Activated CD4-positive, alpha-beta T cell treated with anti-CD3 and anti-CD28 coated beads for 1 hour (primary cell): ENCODE measurements around the gene DOCK9.

Source experiments
- DNase-seq: peaks from one replicate; pipeline ENCODE4 v3.0.0-alpha.2; 2020

The DOCK9 gene

DNA sequence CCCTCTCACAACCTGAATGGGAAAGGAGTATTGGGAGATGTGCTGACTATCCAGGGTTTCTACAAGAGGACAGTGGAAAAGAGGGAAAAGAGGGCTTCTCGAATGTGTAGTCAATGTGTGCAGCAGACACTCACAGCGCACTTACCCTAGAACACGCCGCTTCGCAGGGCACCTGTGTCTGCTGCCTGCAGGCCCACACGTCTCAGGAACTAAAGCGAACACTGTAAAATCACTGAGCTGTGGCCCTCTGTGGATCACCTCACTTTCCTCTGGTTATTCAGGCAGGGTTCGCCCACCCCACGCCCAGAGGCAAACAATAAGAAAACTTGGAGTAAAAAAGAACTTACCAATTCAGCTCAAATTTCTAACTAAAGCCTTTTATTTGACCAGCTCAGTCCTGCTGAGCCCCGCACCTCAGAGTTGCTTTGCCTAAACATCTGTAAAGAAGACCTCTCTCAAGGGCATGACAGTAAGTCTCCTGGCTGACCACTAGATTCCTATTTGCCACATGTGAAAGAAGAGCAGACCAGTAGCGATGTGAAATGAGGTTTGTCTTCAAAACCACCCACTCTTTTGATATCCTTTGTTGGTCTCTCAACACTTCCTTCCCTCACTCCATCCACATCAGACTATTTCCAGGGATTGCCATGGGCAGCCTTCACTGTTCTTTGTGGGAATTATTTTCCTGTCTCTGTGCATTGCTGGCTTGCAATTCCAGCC, 19.3 kb upstream of the DOCK9 start:
- DNase-seq: no peak

DNA sequence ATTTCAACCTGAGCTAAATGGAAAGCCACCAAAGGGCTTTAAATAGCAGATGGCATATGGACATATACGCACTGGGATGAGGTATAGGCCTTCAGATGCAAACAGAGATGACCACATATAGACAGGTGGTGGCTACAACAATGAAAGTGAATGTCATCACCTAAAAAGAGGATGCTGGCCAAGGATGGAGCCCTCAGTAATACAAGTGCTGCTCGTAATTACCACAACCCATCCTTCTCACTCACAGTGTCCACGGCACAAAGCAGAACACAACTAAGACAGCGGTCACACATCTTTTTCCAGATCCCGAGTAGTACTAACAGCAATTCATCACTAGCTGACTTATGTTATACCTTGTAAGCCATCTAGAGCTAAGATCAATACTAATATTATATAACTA, 18.2 kb upstream of the DOCK9 start:
- DNase-seq: no peak

DNA sequence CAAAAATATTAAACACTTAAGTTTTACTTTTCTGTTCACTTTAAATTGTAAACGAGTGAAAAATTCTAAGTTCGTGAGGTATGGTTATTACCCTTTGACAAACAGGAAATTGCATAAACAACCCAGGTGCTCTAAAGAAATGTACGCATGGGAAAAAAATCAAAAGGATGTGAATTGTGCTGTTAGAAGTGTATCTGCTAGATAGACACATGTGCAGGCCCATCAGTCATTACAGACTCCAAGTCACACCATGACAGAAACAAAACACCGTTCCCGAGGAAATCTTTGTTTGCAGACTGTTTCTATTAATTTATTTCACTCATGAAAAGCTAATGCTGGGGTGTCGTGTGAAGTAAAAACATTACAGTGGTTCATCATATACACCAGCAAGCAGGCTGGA, 17.0 kb upstream of the DOCK9 start:
- no peak for DNase-seq

DNA sequence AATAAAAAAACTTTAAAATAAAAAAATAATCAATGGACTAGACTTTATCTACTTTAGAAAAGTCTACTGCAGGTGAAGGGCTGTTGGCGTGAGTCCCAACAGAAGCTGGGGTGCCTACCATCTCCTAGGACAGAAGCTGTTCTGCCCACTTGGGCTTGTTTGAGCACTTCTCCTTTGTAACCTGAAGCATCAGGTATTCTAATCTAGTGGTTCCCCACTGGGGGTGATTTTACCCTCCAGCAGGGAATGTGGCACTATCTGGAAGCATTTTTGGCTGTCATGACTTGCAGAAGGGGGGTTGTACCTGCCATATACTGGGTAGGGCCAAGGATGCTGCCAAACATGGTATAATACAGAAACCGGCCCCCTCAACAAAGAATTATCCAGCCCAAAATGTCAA, 16.2 kb upstream of the DOCK9 start:
- no peak for DNase-seq

DNA sequence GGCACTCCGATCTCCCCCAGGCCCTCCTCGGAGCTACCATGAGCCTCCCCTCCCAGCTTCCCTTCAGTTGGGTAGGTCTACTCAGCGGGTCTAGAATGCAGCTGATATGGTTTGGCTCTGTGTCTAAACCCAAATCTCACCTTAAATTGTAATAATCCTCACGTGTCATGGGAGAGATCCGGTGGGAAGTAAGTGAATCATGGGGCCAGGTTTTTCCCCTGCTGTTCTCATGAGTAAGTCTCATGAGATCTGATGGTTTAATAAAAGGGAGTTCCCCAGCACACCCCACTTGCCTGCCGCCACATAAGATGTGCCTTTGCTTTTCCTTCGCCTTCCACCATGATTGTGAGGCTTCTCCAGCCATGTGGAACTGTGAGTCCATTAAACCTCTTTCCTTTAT, 14.5 kb upstream of the DOCK9 start:
- DNase-seq: no peak

DNA sequence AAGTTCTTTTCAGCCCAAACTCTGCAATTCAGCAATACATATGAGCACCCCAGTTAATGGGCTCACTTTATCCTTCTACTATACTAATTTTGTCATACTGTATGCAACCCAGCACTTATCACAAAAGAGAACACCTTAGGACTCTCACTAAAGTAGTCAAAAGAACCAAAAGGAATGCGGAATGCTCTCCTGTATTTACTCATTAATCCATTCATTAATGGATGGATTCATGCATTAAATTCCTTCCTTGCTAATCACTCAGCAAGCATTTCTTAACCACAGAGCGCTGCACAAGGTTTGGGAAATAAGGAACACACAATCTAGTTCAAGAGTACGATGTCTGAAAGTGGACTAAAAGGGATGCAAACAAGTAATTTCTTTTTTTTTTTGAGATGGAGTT, 12.8 kb upstream of the DOCK9 start:
- DNase-seq: no peak

DNA sequence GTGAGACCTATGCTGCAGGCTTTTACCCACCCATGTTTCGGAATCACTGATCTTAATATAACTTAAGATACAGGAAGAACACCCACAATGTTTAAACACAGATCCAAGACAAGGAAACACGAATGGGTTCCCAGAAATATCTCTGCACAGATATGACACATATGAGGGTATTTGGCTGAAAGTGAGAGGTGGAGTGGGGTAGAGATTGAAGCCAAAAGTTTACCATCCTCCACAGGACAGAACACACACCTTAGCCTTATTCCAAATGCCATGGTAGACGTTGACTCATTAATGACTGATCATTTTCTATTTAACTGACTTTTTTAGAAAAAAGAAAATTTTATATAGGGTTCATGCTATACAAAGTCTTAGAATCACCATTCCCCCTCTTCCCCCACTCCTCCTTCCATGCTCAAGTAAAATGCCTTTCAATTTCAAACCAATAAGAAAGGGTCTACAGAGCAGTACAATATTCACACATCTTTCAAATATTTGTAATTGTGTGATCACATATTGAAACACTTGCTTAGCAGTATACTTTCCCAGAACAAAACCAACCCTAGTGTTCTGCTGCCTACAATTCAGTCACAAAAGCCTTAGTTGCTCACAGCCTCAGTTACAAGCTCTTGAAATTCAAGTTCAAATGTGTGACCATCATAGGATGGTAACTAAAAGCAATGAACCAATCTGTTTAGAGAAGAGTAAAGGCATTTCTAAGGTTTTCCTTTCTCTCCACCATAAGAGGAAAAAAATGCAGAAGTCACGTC, 11.8 kb upstream of the DOCK9 start:
- DNase-seq: no peak

DNA sequence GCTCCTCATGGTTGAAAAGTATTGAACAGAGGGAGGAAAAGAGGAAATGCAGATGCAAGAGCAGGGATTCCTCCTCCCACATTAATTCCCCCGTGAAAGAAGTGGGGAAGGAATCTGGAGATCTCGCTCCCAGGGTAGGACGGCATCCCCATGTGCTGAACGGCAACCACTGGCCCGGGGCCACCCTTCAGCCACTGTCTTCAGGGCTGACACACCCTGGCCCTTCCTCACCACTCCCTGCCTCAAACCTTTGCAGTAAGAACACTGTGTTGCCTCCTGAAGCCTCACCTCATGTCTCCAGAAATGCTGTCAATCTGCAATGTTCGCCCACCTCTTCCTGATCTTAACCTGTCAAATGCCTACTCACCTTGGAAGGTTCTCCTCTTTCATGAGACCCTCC, 10.9 kb upstream of the DOCK9 start:
- no peak for DNase-seq

DNA sequence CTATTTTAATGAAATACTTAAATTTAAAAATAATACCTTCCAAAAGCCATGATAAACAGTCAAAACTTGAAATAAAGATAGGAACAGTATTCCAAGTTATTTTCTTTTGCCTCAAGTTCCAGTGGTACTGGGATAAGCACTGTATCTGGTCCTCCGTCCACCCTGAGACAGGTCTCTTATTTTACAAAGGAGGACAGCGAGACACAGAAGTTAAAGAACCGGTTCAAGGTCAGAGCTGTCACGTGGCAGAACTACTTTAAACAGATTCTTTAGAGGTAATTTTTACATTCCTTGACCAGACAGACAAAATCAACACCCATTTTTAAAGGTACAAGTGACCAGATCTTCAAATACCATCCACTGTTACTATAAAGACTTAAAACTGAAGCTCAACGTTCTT, 10.4 kb upstream of the DOCK9 start:
- no peak for DNase-seq

DNA sequence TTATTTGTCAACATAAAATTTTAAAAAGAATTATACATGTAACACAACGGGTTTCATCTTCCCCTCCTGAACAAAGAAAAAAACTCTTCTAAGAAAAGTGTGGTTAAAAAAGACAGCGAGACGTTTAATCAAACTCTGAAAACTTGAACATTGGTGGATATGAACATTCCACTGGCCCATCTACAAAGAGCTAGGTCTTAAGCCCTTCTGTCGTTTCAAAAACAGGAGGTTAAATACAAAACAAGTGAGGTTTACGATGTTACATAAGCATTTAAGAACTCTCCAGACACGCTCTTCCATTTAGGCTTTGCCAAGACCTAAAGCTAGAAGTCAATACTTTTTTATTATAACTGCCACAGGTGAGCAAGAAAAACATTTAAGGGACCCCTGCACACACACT, 9.4 kb upstream of the DOCK9 start:
- DNase-seq: no peak

DNA sequence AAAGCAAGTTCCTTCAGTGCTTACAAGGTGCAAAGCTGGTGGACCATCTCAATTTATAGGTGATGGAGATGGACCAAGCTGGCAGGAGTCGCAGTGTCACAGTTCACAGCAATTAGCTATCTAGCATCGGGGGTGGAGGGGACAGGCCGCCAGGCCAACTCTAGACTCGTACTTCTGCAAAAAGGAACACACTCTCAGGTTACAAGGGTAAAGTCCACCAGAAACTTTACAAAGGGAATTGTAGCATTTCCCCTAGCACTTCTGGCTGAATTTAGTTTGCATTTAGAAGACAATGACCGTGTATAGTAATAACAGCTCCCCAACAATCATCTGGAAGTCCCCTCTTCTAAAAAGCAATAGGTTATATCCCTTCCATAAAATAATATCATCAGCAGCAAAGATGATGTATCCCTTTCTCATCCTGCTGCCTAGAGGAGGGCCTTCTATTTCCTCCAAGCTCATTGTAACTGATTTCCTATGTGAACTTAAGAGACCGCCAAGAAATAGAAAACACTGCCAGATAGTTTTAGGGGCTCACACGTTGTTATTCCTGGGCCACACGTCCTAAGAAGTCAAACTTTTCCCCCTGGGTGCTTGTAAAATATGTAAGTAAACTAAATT, 8.5 kb upstream of the DOCK9 start:
- DNase-seq: no peak

DNA sequence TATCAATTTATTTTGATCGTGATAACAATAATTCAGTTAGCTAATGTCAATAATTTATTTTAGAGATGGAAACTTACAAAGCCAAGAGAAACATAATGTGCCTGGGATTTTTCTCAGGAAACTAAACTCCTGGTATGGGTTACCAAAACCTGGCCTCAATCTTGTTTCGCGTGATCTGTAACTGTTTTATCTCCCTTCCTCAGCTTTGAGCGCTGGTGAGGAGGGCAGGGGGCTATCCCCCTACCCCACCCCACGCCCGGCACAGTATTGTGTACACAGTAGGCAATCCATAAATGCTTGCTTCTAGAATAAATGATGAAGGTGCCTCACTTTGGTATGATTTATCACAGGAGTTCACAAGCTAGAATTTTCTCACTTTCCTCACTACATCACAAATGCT, 7.7 kb upstream of the DOCK9 start:
- no peak for DNase-seq

DNA sequence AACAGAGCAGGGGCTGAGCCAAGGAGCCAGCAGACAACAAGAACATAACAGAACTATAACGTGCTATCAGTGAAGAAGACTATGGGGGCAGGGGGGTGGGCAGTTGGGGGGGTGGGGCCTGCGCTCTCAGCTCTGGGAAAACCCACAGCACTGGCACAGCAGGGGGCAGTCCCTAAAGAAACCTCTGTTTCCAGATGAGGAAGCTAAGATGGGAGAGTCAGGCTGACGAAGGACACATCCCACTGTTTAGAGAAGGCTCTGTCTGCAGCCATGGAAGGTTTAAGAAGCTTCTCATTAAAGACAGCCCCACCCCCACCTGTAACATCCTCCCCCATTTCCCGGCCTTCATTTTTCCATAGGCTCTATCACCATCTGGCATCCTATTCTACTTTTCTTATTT, 7.1 kb upstream of the DOCK9 start:
- no peak for DNase-seq

DNA sequence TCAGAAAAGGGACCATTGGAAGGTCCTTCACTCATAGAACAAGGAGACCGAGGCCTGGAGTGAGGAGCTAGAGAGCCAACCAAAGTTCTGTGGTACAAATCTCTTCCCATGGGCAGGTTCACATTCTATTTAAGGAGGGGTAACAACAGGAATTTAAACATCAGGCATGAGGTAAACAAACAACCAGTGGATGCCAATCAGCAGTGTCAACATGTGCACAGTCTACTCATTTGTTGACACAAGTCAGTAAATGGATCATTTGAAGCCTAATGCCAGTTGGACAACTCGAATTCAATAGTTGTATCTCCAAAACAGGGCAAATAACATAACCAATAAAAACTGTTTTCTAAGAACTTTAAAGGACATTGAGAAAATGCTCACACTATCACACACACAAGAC, 6.3 kb upstream of the DOCK9 start:
- DNase-seq: no peak

DNA sequence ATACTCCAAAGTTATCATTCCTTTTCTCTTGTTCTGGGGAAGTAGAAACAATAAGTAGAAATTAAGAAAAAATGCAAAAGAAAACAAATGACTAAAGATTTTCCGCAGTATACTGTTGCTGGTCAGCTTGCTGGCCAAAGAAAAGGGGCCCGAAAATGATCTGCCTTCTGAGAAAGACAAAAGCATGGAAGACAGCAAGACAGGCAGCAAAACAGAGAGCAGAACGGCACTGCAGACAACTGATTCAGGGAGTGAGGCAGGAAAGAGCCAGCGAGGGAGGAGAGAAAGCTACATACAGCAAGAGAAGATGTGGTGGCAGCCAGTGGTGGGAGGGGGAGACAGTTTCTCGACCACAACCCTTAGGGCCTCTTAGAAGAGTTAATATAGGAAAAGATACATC, 5.3 kb upstream of the DOCK9 start:
- no peak for DNase-seq

DNA sequence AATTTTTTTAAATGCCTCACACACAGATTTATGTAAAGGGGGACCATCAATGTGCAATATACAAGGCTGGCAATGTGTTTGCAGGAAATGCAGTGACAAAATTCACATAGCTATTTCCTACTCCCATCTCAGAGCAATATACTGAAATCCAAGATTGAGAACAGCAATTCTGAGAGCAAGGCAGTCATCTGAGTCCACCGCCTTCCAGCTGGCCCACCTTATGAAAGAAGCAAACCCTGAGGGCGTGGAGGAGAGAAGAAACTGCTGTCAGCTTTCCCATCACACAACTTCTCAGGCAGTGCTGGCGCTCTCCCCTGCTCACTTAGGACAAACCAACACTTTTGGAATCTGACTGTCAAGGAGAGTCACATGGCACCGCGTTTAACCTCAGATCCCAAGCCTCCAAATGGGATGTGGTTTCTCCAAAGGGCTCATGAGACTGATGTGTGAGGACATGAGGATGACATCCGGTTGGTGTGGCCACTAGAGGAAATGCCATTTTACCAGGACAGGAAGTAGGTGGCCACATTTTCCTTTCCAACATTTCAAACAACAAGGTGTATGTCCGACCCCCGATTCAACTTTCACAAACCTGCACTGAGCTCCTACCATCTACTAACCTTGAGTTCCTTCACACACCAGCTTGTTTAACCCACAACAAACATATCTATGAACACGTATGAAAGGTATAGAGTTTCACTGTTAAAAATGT, 3.7 kb upstream of the DOCK9 start:
- DNase-seq: no peak

DNA sequence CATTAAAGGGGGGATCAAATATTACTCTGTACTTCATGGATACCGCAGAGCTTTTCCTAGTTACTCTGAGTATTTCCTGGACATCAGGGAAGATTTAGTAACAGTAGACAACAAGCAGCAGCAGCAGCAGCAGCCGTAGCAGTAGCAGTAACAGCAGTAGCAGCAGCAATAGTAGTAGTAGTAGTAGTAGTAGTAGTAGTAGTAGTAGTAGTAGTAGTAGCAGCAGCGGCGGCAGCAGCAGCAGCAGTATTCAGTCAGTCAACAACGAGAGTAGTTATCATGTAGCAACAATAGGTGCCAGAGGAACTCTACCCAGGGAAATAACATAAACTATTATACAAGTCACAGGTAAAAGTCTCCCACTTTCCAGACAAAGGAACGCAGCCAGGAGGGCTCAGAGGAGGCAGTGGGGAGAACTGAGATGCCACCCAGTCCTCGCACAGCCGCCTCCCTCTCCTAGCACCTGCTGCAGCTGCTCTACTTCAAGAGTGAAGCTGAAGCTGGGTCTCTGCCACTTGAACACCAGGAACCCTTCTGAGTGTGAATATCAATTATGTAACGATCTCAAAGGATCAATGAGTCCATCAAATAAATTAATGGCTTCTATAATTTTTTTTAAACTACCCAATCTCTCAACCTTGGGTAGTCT, 1.3 kb upstream of the DOCK9 start:
- DNase-seq: no peak

DNA sequence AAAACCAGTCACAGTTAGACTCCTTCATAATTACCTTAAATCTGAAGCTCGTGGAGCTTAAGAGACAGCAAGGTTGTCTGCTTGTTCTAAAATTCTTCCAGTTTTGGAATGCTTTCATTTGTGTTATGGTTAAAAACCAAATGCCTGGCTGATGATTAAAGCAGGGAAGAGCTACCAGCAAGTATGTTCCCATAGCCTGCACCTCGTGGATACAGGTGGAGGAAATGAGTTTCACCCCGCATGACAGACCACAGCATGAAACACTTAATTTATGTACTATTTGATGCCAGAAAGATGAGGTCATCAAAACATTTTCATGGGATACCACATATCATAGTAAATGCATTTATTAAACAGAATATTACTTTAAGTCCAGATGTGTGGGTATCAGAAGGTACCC, 416 bp upstream of the DOCK9 start:
- DNase-seq: no peak

DNA sequence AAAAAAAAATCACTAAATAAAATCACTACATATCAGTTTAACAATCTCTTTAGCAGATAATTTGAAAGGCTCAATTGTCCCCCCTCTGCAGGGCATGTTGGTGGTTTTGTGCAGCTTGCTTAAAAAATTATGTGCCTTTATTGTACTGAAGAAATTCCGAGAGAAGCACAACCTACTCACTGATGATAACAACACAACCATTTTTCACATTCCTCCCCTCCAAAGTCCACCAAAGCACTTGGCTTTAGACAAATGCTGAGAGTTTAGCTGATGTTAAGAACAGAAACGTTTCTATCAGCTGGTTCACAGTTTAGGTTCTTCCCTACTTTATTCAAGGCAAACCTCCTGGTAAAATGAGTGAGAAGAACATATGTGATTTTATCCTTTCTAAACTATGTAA, 923 bp downstream of the DOCK9 start:
- DNase-seq: no peak

DNA sequence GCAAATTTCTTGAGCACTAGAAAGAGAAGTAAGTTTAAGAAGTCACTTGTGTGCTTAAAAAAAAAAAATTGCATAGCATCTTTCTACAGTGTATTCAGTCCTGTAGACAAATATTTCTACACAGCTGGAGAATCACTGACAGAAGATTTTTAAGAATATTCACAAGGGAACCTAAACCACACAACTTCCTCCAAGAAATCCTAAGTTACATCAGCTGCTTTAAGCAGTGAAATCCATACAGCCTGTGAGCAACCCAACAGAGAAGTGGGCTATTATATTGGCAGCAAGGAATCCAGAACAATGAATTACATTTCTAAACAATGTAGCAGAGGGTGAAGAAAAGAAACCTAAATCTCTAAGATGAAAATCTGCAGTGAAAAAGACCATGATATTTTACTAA, 1.5 kb downstream of the DOCK9 start:
- no peak for DNase-seq

DNA sequence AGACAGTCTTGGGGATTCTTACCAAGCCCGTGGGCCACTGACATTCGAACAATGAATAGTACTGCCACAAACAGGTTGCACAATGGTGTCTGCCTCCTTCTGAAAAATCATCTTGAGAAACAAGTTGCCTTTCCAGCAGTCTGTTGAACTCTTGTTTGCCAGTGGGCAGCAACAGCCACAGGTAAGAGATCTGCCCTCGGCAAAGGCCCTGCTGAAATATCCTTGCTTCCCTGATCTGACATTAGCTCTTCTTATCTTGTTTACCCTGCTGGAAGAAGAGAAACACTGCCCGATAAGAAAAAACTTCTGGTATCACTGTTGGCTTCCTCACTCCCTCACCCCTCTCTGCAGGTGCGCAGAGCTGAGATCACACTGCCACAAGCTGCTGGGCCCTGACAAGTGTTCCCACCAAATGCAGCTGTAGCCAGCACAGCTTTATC, 2.0 kb downstream of the DOCK9 start:
- DNase-seq: no peak

DNA sequence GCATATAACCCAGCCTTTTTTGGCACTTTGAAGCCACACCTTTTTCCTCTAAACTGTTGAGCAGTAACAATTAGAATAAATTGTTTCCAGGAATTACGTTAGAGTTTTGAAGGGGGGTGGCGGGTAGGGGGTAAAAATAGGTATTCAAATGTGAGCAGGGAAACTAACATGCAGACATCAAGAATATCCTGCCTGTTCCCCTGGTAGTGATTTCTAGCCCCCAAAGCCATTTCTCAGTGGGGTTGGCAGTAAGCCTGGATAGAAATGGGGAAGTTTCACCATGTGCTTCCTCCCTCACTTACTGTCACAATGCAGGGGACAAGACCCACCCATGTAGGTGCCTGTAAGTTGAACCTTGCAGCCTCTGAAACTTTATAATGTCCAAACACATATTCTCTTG, 3.8 kb downstream of the DOCK9 start:
- no peak for DNase-seq

DNA sequence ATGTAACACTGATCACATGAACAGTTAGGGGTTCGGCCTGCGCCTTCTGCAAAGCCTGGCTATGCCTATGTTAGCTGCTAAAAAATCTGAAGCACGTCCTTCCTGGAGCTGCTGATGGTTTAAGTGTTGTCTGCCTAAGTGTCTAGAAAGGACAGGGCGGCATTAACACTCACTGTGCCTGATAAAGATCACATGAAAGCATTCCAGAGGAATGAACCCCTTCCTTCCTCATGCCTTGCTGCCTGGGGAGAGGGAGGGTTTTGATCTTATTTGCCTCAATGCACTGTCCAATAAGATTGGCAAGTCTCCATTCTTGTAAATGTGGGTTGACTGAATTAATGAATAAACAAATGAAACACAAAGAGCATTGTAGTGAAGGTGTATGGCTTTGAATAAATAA, 5.2 kb downstream of the DOCK9 start:
- DNase-seq: no peak
